SK-N-SH treated with all-trans-retinoic acid at 6 μM for 48 hours (cell line): Measurements from ENCODE around the gene LRRC8A.

ENCODE experiments used
- ATAC-seq: fragments of 200-7000 bp; cut with Tn5 transposase; 3 replicates; pipeline ENCODE4 v1.9.1; 2020; ENCODE audit warnings: mild to moderate bottlenecking, moderate library complexity
- ARNTL ChIP-seq: fragments of 450-650 bp; formaldehyde crosslinking; IDR thresholded peaks from 2 replicates; pipeline ENCODE4 v1.5.0; 2020; ENCODE audit warnings: low read depth, mild to moderate bottlenecking, moderate library complexity, borderline replicate concordance
- BACH2 ChIP-seq: fragments of 250-450 bp; sonication (Bioruptor Pico); IDR thresholded peaks from 2 replicates; pipeline ENCODE4 v1.9.0; 2021; ENCODE audit warnings: mild to moderate bottlenecking, borderline replicate concordance
- ESRRG ChIP-seq: fragments of 250-450 bp; sonication (Bioruptor Pico); IDR thresholded peaks from 2 replicates; pipeline ENCODE4 v1.6.1; 2021; ENCODE audit warnings: mild to moderate bottlenecking
- ISL1 ChIP-seq: fragments of 250-450 bp; sonication (Bioruptor Pico); IDR thresholded peaks from 2 replicates; pipeline ENCODE4 v2.1.2; 2022; ENCODE audit warnings: mild to moderate bottlenecking, moderate library complexity
- OSR1 ChIP-seq: fragments of 250-450 bp; sonication (Bioruptor Pico); IDR thresholded peaks from 2 replicates; pipeline ENCODE4 v1.8.0; 2022; ENCODE audit warnings: moderate library complexity, mild to moderate bottlenecking, inconsistent platforms
- RARB ChIP-seq: fragments of 250-450 bp; sonication (Bioruptor Pico); IDR thresholded peaks from 2 replicates; pipeline ENCODE4 v1.8.0; 2021; ENCODE audit warnings: mild to moderate bottlenecking, moderate library complexity
- SNAI2 ChIP-seq: fragments of 250-450 bp; sonication (Bioruptor Pico); IDR thresholded peaks from 2 replicates; pipeline ENCODE4 v1.5.0; 2020; ENCODE audit warnings: mild to moderate bottlenecking, moderate library complexity
- TCF4 ChIP-seq: fragments of 250-450 bp; sonication (Bioruptor Pico); IDR thresholded peaks from 2 replicates; pipeline ENCODE4 v1.8.0; 2021; ENCODE audit warnings: mild to moderate bottlenecking, moderate library complexity, borderline replicate concordance
- TOX ChIP-seq: fragments of 250-450 bp; sonication (Bioruptor Pico); IDR thresholded peaks from 2 replicates; pipeline ENCODE4 v1.8.0; 2021; ENCODE audit warnings: mild to moderate bottlenecking, moderate library complexity, borderline replicate concordance
- ZC3H10 ChIP-seq: fragments of 250-450 bp; sonication (Bioruptor Pico); IDR thresholded peaks from 2 replicates; pipeline ENCODE4 v1.5.1; 2021; ENCODE audit warnings: mild to moderate bottlenecking, moderate library complexity
- ZFP3 ChIP-seq: fragments of 250-450 bp; sonication (Bioruptor Pico); IDR thresholded peaks from 2 replicates; pipeline ENCODE4 v1.5.0; 2020; ENCODE audit warnings: mild to moderate bottlenecking, moderate library complexity
- ZNF565 ChIP-seq: fragments of 450-650 bp; formaldehyde crosslinking; conservative IDR thresholded peaks from 2 replicates; pipeline ENCODE4 v1.5.0; 2020; ENCODE audit warnings: low read depth, mild to moderate bottlenecking, moderate library complexity
- ZNF70 ChIP-seq: fragments of 450-650 bp; formaldehyde crosslinking; IDR thresholded peaks from 2 replicates; pipeline ENCODE4 v1.5.0; 2020; ENCODE audit warnings: mild to moderate bottlenecking, moderate library complexity
- ZNF8 ChIP-seq: fragments of 450-650 bp; formaldehyde crosslinking; IDR thresholded peaks from 2 replicates; pipeline ENCODE4 v1.5.0; 2020; ENCODE audit warnings: mild to moderate bottlenecking, moderate library complexity
- TF ChIP-seq, protein P1 (sequence below): fragments of 250-450 bp; sonication (Bioruptor Pico); IDR thresholded peaks from 2 replicates; pipeline ENCODE4 v1.8.0; 2021; ENCODE audit warnings: low read depth, mild to moderate bottlenecking, moderate library complexity, borderline replicate concordance
- TF ChIP-seq, protein P2 (sequence below): fragments of 250-450 bp; sonication (Bioruptor Pico); IDR thresholded peaks from 2 replicates; pipeline ENCODE4 v1.5.1; 2020; ENCODE audit warnings: low read depth, mild to moderate bottlenecking, moderate library complexity
- TF ChIP-seq, protein P3 (sequence below): fragments of 250-450 bp; sonication (Bioruptor Pico); IDR thresholded peaks from 2 replicates; pipeline ENCODE4 v1.8.0; 2020; ENCODE audit warnings: mild to moderate bottlenecking, moderate library complexity, borderline replicate concordance
- TF ChIP-seq, protein P4 (sequence below): fragments of 250-450 bp; sonication (Bioruptor Pico); IDR thresholded peaks from 2 replicates; pipeline ENCODE4 v1.5.1; 2021; ENCODE audit warnings: mild to moderate bottlenecking, moderate library complexity

Gene LRRC8A

DNA sequence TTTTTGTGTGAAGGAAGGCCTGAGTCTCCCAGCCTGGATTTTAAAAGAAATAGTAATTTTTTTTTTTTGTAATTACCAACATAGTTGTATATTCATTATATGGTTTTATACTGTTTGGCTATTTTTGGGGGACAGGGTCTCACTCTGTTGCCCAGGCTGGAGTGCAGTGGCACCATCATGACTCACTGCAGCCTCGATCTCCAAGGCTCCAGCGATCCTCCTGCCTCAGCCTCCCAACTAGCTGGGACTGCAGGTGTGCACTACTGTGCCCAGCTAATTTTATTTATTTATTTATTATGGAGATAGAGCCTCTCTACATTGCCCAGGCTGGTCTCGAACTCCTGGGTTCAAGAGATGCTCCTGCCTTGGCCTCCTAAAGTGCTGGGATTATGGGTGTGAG is 5.1 kb downstream of the LRRC8A start (continued):
- TF ChIP-seq, protein P1, sequence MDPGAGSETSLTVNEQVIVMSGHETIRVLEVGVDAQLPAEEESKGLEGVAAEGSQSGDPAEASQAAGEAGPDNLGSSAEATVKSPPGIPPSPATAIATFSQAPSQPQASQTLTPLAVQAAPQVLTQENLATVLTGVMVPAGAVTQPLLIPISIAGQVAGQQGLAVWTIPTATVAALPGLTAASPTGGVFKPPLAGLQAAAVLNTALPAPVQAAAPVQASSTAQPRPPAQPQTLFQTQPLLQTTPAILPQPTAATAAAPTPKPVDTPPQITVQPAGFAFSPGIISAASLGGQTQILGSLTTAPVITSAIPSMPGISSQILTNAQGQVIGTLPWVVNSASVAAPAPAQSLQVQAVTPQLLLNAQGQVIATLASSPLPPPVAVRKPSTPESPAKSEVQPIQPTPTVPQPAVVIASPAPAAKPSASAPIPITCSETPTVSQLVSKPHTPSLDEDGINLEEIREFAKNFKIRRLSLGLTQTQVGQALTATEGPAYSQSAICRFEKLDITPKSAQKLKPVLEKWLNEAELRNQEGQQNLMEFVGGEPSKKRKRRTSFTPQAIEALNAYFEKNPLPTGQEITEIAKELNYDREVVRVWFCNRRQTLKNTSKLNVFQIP (CRISPR knock-in tag): no peak
- TF ChIP-seq, protein P2, sequence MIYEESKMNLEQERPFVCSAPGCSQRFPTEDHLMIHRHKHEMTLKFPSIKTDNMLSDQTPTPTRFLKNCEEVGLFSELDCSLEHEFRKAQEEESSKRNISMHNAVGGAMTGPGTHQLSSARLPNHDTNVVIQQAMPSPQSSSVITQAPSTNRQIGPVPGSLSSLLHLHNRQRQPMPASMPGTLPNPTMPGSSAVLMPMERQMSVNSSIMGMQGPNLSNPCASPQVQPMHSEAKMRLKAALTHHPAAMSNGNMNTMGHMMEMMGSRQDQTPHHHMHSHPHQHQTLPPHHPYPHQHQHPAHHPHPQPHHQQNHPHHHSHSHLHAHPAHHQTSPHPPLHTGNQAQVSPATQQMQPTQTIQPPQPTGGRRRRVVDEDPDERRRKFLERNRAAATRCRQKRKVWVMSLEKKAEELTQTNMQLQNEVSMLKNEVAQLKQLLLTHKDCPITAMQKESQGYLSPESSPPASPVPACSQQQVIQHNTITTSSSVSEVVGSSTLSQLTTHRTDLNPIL (CRISPR knock-in tag): no peak
- TF ChIP-seq TCF4 (CRISPR knock-in tag): no peak
- TF ChIP-seq ISL1: no peak
- no peak for TF ChIP-seq ZNF8 (CRISPR knock-in tag)
- TF ChIP-seq OSR1: no peak
- TF ChIP-seq TOX: no peak
- TF ChIP-seq BACH2 (CRISPR knock-in tag): no peak
- no peak for TF ChIP-seq ZFP3

DNA sequence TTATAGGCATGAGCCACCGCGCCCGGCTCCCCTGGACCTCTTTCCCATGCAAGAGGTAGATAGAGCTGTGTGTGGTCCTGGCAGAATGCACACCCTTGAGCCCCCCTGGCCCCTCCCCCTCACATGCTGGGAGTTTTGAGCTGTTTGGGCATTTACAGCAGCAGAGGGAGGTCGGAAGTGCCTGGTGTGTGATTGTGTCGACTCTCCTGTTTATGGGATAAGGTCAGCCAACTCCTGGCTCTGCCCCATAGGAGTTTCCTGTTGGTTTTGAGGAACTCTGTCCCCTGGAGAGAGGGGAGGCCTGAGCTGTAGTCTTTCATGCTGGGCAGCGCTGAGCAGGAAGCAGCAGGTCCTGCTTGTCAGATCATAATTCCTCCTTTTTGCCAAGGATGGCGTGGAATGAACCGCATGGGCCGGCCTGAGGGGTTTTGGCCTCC is 6.0 kb downstream of the LRRC8A start:
- TF ChIP-seq ZC3H10 (CRISPR knock-in tag): no peak
- no peak for TF ChIP-seq ZNF70 (CRISPR knock-in tag)
- no peak for TF ChIP-seq RARB
- TF ChIP-seq, protein P1 (CRISPR knock-in tag): no peak
- no peak for TF ChIP-seq TCF4 (CRISPR knock-in tag)
- TF ChIP-seq ZNF8 (CRISPR knock-in tag): no peak

DNA sequence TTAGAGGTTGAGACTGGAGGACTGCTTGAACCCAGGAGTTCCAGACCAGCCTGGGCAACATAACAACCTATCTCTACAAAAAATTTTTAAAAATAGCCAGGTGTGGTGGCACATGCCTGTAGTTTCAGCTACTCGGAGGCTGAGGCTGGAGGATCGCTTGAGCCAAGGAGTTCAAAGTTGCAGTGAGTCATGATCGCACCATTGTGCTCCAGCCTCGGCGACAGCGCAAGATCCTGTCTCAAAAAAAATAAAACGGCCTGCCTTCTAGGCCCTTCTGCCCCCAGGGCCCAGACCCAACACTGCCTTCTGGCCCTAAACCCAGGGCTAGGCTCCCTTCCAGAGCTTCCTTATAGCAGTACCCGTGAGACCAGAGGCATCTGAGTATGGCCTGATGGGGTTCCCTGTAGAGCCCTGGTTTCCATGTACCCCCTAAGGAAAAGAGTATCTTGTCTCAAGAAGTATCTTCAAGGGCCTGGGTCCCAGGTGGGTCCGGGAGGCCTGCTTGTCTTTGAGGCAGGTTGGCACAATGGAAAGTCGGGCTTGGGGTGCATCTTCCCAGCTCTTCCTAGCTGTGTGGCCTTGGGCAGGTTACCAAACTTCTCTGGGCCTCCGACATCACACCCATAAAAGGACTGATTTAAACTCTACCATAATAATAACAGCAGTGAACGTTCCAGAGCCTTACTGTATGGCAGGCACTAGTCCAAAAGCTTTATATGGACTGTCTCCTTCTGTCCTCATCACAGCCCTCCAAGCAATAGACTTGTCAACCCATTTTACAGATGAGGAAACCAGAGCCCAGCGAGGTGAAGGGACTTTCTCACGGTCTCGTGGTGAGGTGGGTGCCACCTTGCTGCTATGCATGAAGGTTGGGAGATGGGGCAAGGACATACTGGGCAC is 9.6 kb downstream of the LRRC8A start:
- TF ChIP-seq ZFP3: no peak
- no peak for TF ChIP-seq ESRRG
- no peak for TF ChIP-seq SNAI2 (CRISPR knock-in tag)
- no peak for TF ChIP-seq ISL1
- no peak for TF ChIP-seq ZNF565 (CRISPR knock-in tag)
- TF ChIP-seq, protein P2 (CRISPR knock-in tag): no peak
- no peak for ATAC-seq

More for the DNA sequence above, 6.0 kb downstream of the LRRC8A start:
- no peak for ATAC-seq

DNA sequence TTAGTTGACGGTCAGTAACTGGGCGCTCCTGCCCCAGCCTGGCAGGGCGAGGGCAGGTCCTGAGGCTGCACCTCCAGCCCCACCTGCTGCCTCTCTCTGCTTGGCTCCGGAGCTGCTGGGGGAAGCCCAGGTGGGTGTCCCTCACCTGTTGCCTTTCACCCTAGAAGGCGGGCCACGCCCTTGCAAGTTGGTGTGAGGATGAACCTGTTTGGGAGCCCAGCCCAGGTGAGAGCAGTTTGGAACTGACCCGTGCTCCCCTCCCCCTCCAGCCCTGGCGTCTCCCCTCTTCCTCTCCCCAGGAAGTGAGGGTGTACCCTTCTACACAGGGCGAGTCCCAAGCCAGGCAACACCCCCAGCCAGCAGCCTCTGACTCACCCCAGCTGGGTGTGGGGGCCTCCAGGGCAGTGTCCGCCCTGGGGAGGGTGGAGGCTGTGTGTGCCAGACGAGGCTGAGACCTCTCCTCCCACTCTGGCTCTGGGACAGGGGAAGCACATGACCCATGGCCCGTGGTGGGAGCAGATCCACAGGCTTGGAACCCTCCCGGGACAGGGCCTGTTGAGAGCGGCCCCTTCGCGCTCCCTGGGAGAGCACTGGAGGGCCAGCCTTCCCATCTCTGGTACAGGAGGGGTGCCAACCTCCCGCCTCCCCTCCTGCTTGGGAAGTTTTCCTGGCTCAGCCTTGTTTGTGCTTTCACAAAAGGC is 10.4 kb downstream of the LRRC8A start:
- no peak for TF ChIP-seq ZC3H10 (CRISPR knock-in tag)
- no peak for TF ChIP-seq ARNTL
- TF ChIP-seq SNAI2 (CRISPR knock-in tag): no peak
- TF ChIP-seq, protein P3, sequence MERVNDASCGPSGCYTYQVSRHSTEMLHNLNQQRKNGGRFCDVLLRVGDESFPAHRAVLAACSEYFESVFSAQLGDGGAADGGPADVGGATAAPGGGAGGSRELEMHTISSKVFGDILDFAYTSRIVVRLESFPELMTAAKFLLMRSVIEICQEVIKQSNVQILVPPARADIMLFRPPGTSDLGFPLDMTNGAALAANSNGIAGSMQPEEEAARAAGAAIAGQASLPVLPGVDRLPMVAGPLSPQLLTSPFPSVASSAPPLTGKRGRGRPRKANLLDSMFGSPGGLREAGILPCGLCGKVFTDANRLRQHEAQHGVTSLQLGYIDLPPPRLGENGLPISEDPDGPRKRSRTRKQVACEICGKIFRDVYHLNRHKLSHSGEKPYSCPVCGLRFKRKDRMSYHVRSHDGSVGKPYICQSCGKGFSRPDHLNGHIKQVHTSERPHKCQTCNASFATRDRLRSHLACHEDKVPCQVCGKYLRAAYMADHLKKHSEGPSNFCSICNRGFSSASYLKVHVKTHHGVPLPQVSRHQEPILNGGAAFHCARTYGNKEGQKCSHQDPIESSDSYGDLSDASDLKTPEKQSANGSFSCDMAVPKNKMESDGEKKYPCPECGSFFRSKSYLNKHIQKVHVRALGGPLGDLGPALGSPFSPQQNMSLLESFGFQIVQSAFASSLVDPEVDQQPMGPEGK (CRISPR knock-in tag): peak; percentile 91; the same call in 1 of the 2 replicates
- TF ChIP-seq ESRRG: no peak
- no peak for TF ChIP-seq RARB
- TF ChIP-seq BACH2 (CRISPR knock-in tag): no peak
- TF ChIP-seq, protein P4, sequence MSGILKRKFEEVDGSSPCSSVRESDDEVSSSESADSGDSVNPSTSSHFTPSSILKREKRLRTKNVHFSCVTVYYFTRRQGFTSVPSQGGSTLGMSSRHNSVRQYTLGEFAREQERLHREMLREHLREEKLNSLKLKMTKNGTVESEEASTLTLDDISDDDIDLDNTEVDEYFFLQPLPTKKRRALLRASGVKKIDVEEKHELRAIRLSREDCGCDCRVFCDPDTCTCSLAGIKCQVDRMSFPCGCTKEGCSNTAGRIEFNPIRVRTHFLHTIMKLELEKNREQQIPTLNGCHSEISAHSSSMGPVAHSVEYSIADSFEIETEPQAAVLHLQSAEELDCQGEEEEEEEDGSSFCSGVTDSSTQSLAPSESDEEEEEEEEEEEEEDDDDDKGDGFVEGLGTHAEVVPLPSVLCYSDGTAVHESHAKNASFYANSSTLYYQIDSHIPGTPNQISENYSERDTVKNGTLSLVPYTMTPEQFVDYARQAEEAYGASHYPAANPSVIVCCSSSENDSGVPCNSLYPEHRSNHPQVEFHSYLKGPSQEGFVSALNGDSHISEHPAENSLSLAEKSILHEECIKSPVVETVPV (CRISPR knock-in tag): no peak
- ATAC-seq: peak; percentile 92
